GM12892 (cell line): Measurements from ENCODE around the gene DOCK2.

Experiments used
- POLR2A ChIP-seq: IDR thresholded peaks from 2 replicates; pipeline ENCODE4 v1.6.1; 2011; ENCODE audit warnings: low read depth, low read length, control low read depth
- POLR2AphosphoS5 ChIP-seq: IDR thresholded peaks from 2 replicates; pipeline ENCODE4 v1.6.1; 2011; ENCODE audit warnings: low read depth, low read length, control low read depth
- TAF1 ChIP-seq: IDR thresholded peaks from 2 replicates; pipeline ENCODE4 v1.6.1; 2011; ENCODE audit warnings: low read depth, mild to moderate bottlenecking, control low read depth, low read length, borderline replicate concordance

- TF ChIP-seq POLR2AphosphoS5 (no peak), TAF1 (no peak), POLR2A (no peak)
These were observed 45.4 kb upstream of the DOCK2 start for GRCh38 chr5:169591636-169592035.
